Fibroblast of upper back skin (primary cell): ENCODE measurements around the gene LAMA2.
A peak's percentile ranks its signal among the peaks of the same experiment; 100 is the strongest.
"Not testable (repeated sequence)": the region's sequence is repeated elsewhere in the genome, so short reads cannot be mapped to it uniquely, and the experiment has no call there.

Experiments
- DNase-seq: peaks from one replicate; pipeline ENCODE4 v3.0.0-alpha.2; 2013

Gene LAMA2

DNA sequence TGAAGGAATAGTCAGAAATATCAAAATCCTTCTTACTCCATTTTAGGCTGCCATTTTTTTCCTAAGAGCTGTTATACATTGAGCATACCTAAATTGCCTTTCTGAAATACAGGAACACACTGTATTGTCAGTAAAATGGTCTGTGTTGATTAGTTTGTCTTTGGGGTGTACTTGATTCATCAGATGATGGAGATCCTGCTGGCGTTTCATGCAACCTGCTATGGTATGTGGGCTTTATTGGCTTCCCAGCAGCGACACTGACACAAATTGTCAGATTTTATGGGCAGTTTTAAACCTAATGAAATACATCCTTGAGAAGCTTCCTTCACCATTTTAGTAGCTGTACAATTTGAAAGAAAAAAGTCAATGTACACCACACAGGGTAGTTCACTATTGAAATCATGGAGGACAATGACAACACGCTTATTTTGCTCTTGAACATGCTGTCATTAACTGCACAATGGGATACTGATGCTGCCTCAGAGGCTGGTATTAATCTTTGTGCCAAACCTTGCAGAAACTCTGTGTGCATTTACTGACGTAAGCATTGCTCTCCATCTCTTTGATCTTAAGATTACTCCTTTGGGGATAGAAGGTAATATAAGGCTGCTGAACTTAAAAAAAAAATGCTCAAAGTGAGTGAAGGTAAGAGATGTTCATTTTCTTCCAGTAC, 124.9 kb downstream of the LAMA2 start:
- no peak for DNase-seq

DNA sequence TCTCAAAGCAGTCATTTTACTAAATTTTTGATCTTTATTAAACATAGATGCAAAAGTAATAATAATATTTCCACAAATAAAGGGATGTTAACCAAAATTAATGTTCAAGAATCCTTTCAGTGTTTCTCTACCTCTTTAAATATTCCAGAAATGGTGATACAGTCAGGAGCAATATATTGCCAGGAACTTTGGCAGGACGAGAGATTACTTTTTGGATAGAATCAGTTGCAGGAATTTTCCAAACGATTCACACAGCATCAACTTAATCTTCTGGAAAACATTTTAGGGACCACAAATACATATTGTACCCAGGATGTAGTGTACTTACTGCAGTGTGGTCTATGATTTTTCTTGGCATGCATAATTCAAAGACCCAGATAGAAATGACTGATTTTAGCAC, 125.7 kb downstream of the LAMA2 start:
- no peak for DNase-seq

- no peak for DNase-seq
Measured at GRCh38 chr6:129009851-129010250, 126.9 kb downstream of the LAMA2 start.

DNA sequence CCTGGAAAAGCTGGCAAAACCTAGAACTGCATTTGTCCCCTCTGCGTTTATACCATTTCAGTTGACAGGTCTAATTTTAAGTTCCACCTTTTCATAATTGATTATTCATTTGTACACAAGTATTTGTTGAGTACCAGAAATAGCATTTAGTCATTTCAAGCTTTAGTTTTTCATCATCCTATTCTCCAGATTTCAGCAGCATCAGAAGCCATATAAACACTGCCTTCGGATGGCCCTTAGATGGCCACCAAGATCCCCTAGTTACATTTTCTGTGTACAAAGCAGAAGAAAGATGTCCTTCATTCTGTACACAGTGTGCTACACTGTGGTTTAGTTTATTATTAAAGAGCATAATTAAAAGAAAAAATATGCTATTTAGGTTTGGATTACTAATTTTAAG, 131.4 kb downstream of the LAMA2 start:
- DNase-seq = no peak

DNA sequence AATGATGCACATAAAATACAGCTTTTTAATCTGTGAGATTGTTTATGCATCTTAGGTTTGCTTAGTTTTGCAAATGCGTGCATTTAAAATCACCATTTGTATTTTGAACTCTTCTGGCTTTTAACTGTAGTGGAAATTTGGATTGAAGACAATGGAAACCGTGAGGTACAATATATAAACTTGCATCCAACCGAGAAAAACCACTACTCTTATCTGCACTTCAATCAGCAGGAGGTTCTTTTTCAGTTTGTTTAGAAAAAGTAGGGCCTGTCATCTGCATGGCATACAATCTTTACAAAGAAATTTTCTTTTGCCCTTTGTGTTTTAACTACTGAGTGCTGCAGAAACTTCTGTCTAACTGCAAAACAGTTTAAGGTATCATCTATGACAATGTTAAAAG, 132.8 kb downstream of the LAMA2 start:
- no peak for DNase-seq

DNA sequence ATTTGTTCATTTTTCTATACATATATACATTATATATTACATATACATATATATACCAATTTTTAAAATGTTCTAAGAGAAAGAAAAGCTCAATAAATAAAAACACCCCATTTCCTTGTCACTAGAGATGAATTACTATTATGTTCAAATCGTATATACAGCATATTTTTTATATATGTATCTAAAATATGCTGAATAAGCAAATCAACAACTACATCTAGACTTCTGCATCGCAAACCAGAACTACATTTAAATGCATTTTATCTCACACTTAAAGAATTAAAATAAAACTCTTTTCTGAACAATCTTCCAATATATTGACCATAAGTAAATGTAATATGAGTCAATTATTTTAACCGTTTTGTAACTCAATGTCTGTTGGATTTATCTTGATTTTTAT, 133.9 kb downstream of the LAMA2 start:
- DNase-seq = no peak

GRCh38 chr6:129022011-129022553, 139.1 kb downstream of the LAMA2 start:
- DNase-seq = no peak

- no peak for DNase-seq
Measured at GRCh38 chr6:129026601-129027000, 143.7 kb downstream of the LAMA2 start.

- no peak for DNase-seq
Measured at GRCh38 chr6:129029778-129030177, 146.8 kb downstream of the LAMA2 start.

DNA sequence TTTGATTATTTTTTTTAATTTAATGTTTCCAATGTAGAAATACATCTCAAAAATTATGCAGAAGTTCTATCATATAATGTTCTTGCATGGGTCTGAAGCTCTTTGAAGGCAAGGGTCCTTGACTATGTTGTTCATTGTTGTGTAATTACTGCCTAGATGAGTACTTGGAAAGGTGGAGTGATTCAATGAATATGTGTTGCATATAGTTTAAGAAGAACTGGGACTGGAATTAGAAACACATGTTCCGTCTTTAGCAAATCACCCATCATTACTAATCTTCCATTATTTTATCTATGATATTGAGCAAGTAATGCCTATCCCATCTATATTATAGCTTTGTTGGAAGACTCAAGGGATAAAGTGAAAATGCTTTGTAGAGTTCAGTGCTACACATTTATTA, 147.3 kb downstream of the LAMA2 start:
- DNase-seq = peak; percentile 2

GRCh38 chr6:129031051-129031599, 148.2 kb downstream of the LAMA2 start:
- peak; percentile 61 for DNase-seq

- DNase-seq = no peak
Measured at GRCh38 chr6:129032602-129033001, 149.7 kb downstream of the LAMA2 start.

DNA sequence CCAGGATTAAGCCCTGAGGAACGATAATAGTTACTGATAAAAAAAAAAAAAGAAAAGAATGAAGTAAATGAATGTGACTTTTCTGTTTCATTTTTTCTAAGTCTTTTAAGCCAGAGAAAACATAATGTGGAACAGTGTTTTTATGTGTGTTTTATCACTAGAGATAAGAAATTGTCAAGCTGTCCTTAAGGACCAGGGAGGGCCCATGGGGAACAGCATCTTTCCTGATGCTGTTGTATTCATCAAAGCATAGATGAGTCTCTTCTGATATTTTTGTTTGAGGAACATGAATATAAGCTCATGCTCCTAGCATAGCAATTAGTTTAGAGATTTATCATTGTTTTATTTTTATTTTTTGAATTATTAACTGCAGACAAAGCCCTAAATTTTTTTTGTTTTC, 150.2 kb downstream of the LAMA2 start:
- no peak for DNase-seq

DNA sequence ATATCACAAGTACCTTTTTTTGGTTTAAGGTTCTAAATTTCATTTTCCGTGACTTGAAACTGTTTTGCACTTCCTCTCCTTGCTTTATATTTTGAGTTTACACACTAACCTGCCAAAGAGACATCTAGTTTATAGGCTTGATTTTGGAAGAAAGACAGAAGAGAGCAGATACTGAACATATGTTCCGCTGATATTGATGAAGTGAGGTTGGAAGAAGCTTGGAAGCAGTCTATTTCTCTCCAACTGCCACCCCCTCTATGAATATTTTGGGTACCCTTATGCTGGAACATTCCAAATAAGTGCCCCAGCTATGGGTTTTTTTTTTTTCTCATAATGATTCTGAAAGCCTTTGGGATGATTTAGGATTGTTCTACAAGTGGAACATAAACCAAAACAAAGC, 150.6 kb downstream of the LAMA2 start:
- no peak for DNase-seq

DNA sequence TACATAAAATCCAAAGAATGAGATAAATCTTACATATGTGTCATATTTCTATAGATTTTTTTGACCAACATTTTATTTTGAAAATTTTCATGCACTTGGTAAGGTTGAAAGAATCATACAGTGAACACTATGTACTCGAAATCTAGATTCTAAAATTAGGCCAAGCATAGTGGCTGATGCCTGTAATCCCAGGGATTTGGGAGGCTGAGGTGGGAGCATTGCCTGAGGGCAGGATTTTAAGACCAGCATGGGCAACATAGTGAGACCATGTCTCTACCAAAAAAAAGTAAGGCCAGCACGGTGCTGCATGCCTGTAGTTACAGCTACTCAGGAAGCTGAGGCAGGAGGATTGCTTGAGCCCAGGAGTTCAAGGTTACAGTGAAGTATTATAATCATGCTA, 158.6 kb downstream of the LAMA2 start:
- DNase-seq = no peak

DNA sequence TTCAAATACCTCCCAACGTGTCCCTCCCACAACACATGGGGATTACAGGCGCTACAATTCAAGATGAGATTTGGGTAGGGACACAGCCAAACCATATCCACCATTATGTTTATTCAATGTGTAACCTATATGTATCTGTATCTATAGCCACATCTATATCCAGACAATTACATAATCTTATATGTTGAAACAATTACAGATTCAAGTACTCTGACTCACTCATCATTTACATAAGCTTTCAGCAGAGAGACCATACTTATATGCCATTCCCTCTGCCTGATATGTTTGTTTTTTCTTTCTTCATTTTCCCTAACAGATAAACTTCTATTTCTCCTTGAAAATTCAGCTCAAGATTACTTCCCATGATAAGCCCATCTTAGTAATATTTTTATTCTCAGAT, 163.6 kb downstream of the LAMA2 start:
- peak; percentile 11 for DNase-seq

DNA sequence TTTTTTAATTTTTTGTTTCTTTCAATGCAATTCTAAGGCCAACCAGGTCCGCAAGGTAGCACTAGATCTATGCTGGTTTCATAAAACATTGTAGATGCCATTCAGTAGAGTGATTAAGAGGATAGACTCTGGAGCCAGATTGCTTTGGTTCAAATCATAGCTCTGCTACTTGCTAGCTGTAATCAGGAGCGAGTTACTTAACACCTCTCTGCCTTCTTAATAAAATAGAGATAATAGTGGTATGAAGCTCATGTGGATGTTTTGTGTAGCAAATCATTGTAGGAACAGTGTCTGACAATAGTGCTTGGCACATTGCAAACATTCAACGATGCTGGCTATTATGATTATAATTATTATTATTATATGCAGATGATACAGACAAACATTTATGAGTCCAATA, 164.9 kb downstream of the LAMA2 start:
- no peak for DNase-seq

DNA sequence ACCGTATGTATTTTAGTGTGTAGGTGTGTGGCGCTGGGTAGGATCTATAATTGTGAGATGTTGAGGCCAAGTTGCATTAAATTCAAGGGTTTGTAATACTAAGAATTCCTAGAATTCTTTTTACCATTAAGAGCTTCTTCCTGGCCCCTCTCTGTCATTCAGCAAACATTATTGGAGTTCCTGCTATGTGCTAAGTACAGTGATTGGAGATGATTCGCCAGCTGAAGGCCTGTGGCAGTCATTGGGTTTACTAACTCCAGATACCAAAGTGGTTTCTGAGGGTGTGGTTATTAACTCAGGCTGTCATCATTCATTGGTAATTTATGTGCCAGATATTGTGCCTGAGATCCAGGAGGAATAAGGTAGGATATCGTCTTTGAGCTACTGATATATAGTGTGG, 167.1 kb downstream of the LAMA2 start:
- DNase-seq = peak; percentile 69

DNA sequence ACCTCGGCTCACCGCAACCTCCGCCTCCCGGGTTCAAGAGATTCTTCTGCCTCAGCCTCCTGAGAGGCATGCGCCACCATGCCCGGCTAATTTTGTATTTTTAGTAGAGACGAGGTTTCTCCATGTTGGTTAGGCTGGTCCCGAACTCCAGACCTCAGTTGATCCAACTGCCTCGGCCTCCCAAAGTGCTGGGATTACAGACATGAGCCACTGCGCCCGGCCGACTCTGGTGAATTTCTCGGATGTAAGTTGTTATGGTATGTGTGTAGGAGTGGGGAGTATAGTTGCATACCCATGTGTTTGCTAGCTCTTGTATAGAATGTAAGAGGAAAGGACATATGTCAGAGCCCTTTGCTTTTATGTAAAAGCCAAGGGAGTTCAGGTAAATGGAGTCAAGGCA, 170.2 kb downstream of the LAMA2 start:
- not testable (repeated sequence) for DNase-seq

GRCh38 chr6:129055796-129056195, 172.9 kb downstream of the LAMA2 start:
- peak; percentile 2 for DNase-seq

DNA sequence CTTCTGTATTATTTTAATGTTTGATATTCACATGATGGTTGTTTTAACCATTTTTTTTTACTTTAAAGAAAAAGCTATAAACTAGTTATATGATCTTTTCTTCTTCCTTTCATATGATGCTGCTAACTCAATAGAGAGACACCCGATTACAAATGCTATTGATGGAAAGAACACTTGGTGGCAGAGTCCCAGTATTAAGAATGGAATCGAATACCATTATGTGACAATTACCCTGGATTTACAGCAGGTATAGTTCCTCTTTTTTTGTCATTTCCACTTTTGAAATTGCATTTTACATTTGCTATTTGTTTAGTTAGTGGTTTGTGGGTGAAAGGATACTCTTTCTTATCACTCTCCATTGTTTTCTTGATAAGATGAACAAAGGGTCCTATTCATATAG, 176.7 kb downstream of the LAMA2 start:
- DNase-seq = no peak

- DNase-seq = no peak
Measured at GRCh38 chr6:129069006-129069405, 186.1 kb downstream of the LAMA2 start.

DNA sequence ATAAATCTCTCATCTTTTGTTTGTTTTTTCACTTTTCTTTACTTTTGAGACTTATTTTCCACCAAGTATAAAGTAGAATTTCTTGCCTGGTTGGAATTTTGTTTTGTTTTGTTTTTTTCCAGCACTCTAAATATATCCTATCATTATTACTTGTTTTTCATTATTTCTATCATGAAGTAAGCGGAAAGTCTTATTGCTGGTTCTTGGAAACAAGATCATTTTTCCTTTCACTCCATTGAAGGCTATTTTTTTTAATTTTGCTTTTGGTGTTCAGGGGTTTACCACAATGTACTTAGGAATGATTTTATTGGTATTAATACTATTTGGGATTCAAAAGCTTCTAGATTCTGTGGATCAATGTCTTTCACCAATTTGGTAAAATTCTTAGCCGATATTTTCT, 190.1 kb downstream of the LAMA2 start:
- no peak for DNase-seq

GRCh38 chr6:129073691-129074395, 190.9 kb downstream of the LAMA2 start:
- peak; percentile 35 for DNase-seq
